ENCODE results near the gene MAP2K6. TPM values are rescaled to one million over a fixed set of nuclear protein-coding genes. Genes with fewer than 3 reads are reported as not detected.

Gene MAP2K6
- total RNA-seq, 2 experiments from 2014 or later, result 2.2 TPM

DNA sequence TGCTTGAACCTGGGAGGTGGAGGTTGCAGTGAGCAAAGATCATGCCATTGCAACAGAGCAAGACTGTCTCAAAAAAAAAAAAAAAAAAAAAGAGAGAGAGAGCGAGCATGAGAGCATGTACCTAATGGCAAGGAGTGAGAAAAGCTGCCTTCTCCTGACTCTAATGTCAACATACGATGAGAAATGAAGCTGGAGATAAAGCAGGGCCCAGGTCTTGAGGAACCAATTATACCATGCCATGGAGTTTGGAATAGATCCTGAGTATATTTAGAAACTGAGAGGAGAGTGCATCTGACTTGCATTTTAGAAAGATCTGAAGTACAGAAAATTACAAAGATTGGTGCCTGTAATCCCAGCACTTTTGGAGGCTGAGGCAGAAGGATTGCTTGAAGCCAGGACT lies 3.8 kb upstream of the MAP2K6 start:
- Mint-ChIP-seq H3K36me3 (no peaks in the 10 kb centered on the region), H3K4me3 (no peak overlapping the region), H3K9me3 (no peaks in the 10 kb centered on the region), H3K27me3 (no peaks in the 10 kb centered on the region), H3K27ac (no peak overlapping the region), H3K4me1 (ENCODE audit: low read depth) (peaks cover 5% of the 10 kb centered on the region)
- intact Hi-C loops (cut with micrococcal nuclease), result loop anchor here (10.0 kb wide), 2 partner anchors 636 to 724 kb away; no protein-coding TSS in a partner anchor
- ChIA-PET POLR2A (no interaction called here), CTCF (no interaction called here)
- DNase-seq, result no peak

- DNase-seq, result no peak
- intact Hi-C loops (cut with micrococcal nuclease), result loop anchor here (10.0 kb wide), 2 partner anchors 637 to 723 kb away; no protein-coding TSS in a partner anchor
- CTCF ChIA-PET, result no interaction called here
- Mint-ChIP-seq H3K36me3 (no peaks in the 10 kb centered on the region), H3K27me3 (no peaks in the 10 kb centered on the region), H3K4me1 (ENCODE audit: low read depth) (peaks cover 5% of the 10 kb centered on the region), H3K4me3 (no peak overlapping the region), H3K9me3 (no peaks in the 10 kb centered on the region), H3K27ac (no peak overlapping the region)
- POLR2A ChIA-PET, result interaction anchor here (0.7 kb wide), 1 partner anchor 15 kb away, joined by 5 read pairs; no protein-coding TSS in a partner anchor
These were observed 2.7 kb upstream of the MAP2K6 start for GRCh38 chr17:69411766-69412165.

DNA sequence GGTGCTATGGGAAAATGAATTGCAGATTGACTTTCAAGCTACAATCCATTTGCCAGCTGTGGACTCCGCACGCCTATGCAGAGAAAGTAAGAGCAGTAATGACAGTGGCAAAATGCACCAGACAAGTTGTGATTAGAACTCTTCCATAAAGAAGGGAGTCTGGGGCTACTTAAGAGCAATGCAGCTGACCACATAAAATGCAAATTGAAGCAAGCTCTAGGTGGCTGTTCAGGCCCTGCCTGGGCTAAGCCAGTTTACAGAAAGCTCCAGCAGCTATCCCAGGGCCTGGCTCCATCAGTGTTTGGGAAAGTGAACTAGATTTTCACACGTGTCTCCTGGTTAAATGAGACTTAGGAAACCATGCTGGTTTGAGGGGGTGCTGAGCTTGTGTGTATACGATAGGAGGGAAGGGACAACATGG lies 2.2 kb upstream of the MAP2K6 start:
- no peaks in the 10 kb centered on the region for H3K36me3 Mint-ChIP-seq
- no peaks in the 10 kb centered on the region for H3K27me3 Mint-ChIP-seq
- H3K4me3 Mint-ChIP-seq, result no peak overlapping the region
- intact Hi-C loops (cut with micrococcal nuclease), result loop anchor here (10.0 kb wide), 2 partner anchors 637 to 723 kb away; no protein-coding TSS in a partner anchor
- peaks cover 5% of the 10 kb centered on the region for H3K4me1 Mint-ChIP-seq (ENCODE audit: low read depth)
- DNase-seq, result no peak
- no peak overlapping the region for H3K27ac Mint-ChIP-seq
- no peaks in the 10 kb centered on the region for H3K9me3 Mint-ChIP-seq
- CTCF ChIA-PET, result interaction anchor here (1.5 kb wide), 1 partner anchor 17 kb away, joined by 4 read pairs; no protein-coding TSS in a partner anchor
- POLR2A ChIA-PET, result no interaction called here

DNA sequence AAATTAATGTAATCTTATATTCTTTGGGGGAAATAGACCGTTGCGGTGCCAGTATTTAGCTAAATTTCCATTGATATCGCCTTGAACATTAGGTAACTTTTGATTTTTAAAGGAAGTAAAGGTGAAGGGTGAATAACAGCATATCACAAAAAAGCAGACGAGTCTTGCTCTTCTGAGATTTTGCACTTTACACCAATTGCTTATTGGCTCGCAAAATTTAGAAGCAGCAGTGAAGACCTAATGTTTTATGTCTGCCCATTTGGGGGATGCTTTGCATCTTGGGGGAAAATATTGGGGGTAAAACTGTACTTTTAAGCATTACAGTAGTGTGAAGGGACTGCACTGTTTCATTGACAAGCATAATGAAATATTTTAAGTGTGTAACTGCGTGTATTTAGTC lies 934 bp downstream of the MAP2K6 start:
- no peaks in the 10 kb centered on the region for H3K27me3 Mint-ChIP-seq
- no peak overlapping the region for H3K4me3 Mint-ChIP-seq
- H3K27ac Mint-ChIP-seq, result no peak overlapping the region
- POLR2A ChIA-PET, result interaction anchor here (0.7 to 1.7 kb wide), 2 partner anchors 20 to 89 kb away, joined by 3 to 4 read pairs; partner anchors contain the start of gene ABCA5
- CTCF ChIA-PET, result interaction anchor here (1.0 to 2.0 kb wide), 4 partner anchors 9 to 111 kb away, joined by 3 to 18 read pairs (median 3); no protein-coding TSS in a partner anchor
- H3K9me3 Mint-ChIP-seq, result no peaks in the 10 kb centered on the region
- H3K36me3 Mint-ChIP-seq, result no peaks in the 10 kb centered on the region
- intact Hi-C loops (cut with micrococcal nuclease), result loop anchor here (2.0 to 10.0 kb wide), 4 partner anchors 41 to 719 kb away; no protein-coding TSS in a partner anchor
- peaks cover 18% of the 10 kb centered on the region for H3K4me1 Mint-ChIP-seq (ENCODE audit: low read depth)
- DNase-seq, result no peak

GRCh38 chr17:69417545-69418483 lies 3.3 kb downstream of the MAP2K6 start:
- no peak overlapping the region for H3K27ac Mint-ChIP-seq
- no peaks in the 10 kb centered on the region for H3K27me3 Mint-ChIP-seq
- ChIA-PET CTCF (interaction anchor here (2.3 kb wide), 1 partner anchor 23 kb away, joined by 5 read pairs; no protein-coding TSS in a partner anchor), POLR2A (no interaction called here)
- no peak for DNase-seq
- intact Hi-C loops (cut with micrococcal nuclease), result loop anchor here (5.0 to 10.0 kb wide), 3 partner anchors 104 to 717 kb away; no protein-coding TSS in a partner anchor
- no peaks in the 10 kb centered on the region for H3K9me3 Mint-ChIP-seq
- H3K36me3 Mint-ChIP-seq, result no peaks in the 10 kb centered on the region
- peaks cover 23% of the 10 kb centered on the region for H3K4me1 Mint-ChIP-seq (ENCODE audit: low read depth)
- no peak overlapping the region for H3K4me3 Mint-ChIP-seq

GRCh38 chr17:69418535-69418934 lies 4.0 kb downstream of the MAP2K6 start:
- H3K27ac Mint-ChIP-seq, result no peak overlapping the region
- intact Hi-C loops (cut with micrococcal nuclease), result loop anchor here (5.0 to 10.0 kb wide), 3 partner anchors 104 to 716 kb away; no protein-coding TSS in a partner anchor
- H3K4me1 Mint-ChIP-seq (ENCODE audit: low read depth), result peaks cover 29% of the 10 kb centered on the region
- ChIA-PET CTCF (interaction anchor here (2.3 kb wide), 1 partner anchor 24 kb away, joined by 5 read pairs; no protein-coding TSS in a partner anchor), POLR2A (no interaction called here)
- no peak overlapping the region for H3K4me3 Mint-ChIP-seq
- no peaks in the 10 kb centered on the region for H3K27me3 Mint-ChIP-seq
- DNase-seq, result no peak
- peaks cover 1% of the 10 kb centered on the region for H3K36me3 Mint-ChIP-seq
- no peaks in the 10 kb centered on the region for H3K9me3 Mint-ChIP-seq

- peaks cover 51% of the 10 kb centered on the region for H3K4me1 Mint-ChIP-seq (ENCODE audit: low read depth)
- peak overlapping the region; percentile 56 for H3K27ac Mint-ChIP-seq
- intact Hi-C loops (cut with micrococcal nuclease), result no loop called here
- peaks cover 1% of the 10 kb centered on the region for H3K36me3 Mint-ChIP-seq
- POLR2A ChIA-PET, result interaction anchor here (2.0 kb wide), 1 partner anchor 9 kb away, joined by 7 read pairs; the partner anchor contains the start of gene MAP2K6
- CTCF ChIA-PET, result interaction anchor here (1.4 kb wide), 2 partner anchors 8 to 29 kb away, joined by 3 read pairs; no protein-coding TSS in a partner anchor
- H3K4me3 Mint-ChIP-seq, result peak overlapping the region; percentile 16
- peak; percentile 43 for DNase-seq
- no peaks in the 10 kb centered on the region for H3K9me3 Mint-ChIP-seq
- no peaks in the 10 kb centered on the region for H3K27me3 Mint-ChIP-seq
These were observed 9.0 kb downstream of the MAP2K6 start for GRCh38 chr17:69423450-69423849.

DNA sequence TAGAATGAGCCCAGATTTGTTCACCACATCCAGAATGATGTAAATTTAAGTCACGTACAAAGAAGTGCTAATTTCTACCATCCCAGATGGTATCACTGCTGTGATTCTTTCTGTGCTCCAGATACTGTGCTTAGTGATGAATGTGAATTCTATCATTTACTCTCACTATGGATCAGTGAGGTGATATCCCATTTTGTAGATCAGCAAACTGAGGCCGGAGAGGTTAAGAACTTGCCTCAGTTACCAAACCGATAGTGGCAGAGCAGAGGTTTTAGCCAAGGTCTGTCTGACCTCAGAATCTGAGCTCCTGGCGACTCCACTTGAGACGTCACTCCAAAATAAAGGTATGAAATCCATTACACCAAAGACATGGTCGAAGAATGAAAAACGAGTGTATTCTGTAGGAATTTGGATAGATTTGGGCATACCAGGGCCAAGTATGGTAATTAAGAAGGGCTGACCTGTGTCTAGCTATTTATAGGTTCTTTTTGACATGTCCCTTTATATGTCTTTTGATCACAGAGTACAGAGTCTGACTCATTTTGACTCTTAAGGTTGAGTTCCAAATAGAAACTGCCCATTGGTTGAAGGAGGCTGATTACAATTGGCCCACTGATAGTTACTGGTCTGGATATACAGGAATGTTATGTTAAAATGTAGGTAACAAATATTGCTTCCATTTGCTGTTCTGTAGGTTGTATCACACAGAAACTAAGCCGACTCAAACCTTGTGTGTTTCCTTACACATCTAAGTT lies 10.0 kb downstream of the MAP2K6 start:
- DNase-seq, result no peak
- Mint-ChIP-seq H3K27me3 (no peaks in the 10 kb centered on the region), H3K4me1 (ENCODE audit: low read depth) (peaks cover 47% of the 10 kb centered on the region), H3K36me3 (peaks cover 1% of the 10 kb centered on the region), H3K4me3 (no peak overlapping the region), H3K9me3 (no peaks in the 10 kb centered on the region), H3K27ac (no peak overlapping the region)
- intact Hi-C loops (cut with micrococcal nuclease), result no loop called here
- ChIA-PET POLR2A (interaction anchor here (2.0 kb wide), 1 partner anchor 10 kb away, joined by 7 read pairs; the partner anchor contains the start of gene MAP2K6), CTCF (interaction anchor here (1.4 kb wide), 2 partner anchors 9 to 30 kb away, joined by 3 read pairs; no protein-coding TSS in a partner anchor)

- no peak for DNase-seq
- H3K36me3 Mint-ChIP-seq, result peaks cover 1% of the 10 kb centered on the region
- intact Hi-C loops (cut with micrococcal nuclease), result no loop called here
- no peak overlapping the region for H3K27ac Mint-ChIP-seq
- no peaks in the 10 kb centered on the region for H3K9me3 Mint-ChIP-seq
- peaks cover 51% of the 10 kb centered on the region for H3K4me1 Mint-ChIP-seq (ENCODE audit: low read depth)
- H3K27me3 Mint-ChIP-seq, result no peaks in the 10 kb centered on the region
- ChIA-PET CTCF (no interaction called here), POLR2A (interaction anchor here (0.6 to 1.0 kb wide), 2 partner anchors 12 to 29 kb away, joined by 3 to 4 read pairs; partner anchors contain the start of gene MAP2K6)
- no peak overlapping the region for H3K4me3 Mint-ChIP-seq
These were observed 11.5 kb downstream of the MAP2K6 start for GRCh38 chr17:69425978-69426377.

DNA sequence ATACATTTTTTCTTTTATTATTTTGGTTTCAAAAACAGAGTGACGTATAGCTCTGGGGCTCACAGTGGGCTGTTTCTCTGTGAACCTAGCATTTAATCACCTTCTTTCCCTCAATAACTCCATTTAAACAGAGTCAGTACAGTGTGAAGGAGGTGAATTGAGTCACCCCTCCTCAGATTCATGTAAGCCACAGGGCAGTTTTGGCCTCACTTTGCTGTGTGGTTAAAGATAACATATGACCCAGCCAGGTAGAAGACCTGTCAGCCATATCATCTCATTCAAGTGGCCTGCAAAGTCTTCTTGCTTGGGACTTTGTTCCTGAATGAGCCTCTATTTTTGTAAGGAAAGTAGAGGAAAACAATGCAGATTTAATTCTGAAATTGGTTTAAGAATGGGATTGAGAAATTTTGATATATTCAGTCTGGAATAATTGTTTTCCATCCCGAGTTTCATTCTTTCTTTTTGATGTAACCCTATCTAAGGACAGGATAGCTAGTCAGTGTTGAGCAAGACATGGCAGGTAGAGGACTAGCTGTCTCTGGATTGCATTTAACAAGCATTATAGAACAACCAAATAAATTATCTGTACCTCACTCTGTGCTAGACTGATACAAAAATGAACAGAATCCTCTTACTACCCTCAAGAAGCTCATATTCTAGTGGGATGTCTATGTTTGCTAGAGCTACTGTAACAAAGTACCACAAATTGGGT lies 13.1 kb downstream of the MAP2K6 start:
- peaks cover 48% of the 10 kb centered on the region for H3K4me1 Mint-ChIP-seq (ENCODE audit: low read depth)
- H3K36me3 Mint-ChIP-seq, result peaks cover 1% of the 10 kb centered on the region
- no peak overlapping the region for H3K4me3 Mint-ChIP-seq
- POLR2A ChIA-PET, result interaction anchor here (0.6 to 0.9 kb wide), 2 partner anchors 8 to 16 kb away, joined by 3 to 5 read pairs; no protein-coding TSS in a partner anchor
- intact Hi-C loops (cut with micrococcal nuclease), result no loop called here
- H3K27me3 Mint-ChIP-seq, result no peaks in the 10 kb centered on the region
- CTCF ChIA-PET, result no interaction called here
- H3K27ac Mint-ChIP-seq, result no peak overlapping the region
- DNase-seq, result no peak
- no peaks in the 10 kb centered on the region for H3K9me3 Mint-ChIP-seq
